CD4-positive, alpha-beta T cell (primary cell): ENCODE results near the gene HSD17B2. TPM values are rescaled to one million over a fixed set of nuclear protein-coding genes. Genes with fewer than 3 reads are reported as not detected.
"Not testable (repeated sequence)": the region's sequence is repeated elsewhere in the genome, so short reads cannot be mapped to it uniquely, and the experiment has no call there.

Source experiments
- ATAC-seq: fragments of 200-7000 bp; cut with Tn5 transposase; one replicate; pipeline ENCODE4 v1.10.0; 2022; ENCODE audit warnings: mild to moderate bottlenecking; ENCODE audit not compliant: poor library complexity
- CTCF ChIA-PET: fragments of 350-600 bp; sonication (Branson Sonifier 250); formaldehyde crosslinking; loops from one replicate; lab custom pipeline; 2021; ENCODE audit warnings: antibody characterized with exemption, inconsistent platforms; lab: Charles Lee
- POLR2A ChIA-PET: fragments of 350-600 bp; sonication (Branson Sonifier 250); formaldehyde crosslinking; loops from one replicate; lab custom pipeline; 2021; ENCODE audit warnings: antibody characterized with exemption, inconsistent platforms; lab: Charles Lee
- DNase-seq, 14 experiments: peaks; one replicate each; pipeline ENCODE4 v3.0.0-alpha.2; 2013 to 2020; ENCODE audit warnings: mixed read lengths in 2 of 14
- H3K27ac ChIP-seq, 2 donors: one replicate each; pipeline versions ENCODE4 v1.5.1 to v1.7.0; 2013; ENCODE audit warnings: low read length in 2 of 2, low read depth in 1 of 2, mild to moderate bottlenecking in 1 of 2
- H3K27me3 ChIP-seq, 2 experiments: 1 replicate in 1 of 2; 2 replicates in 1 of 2; pipeline versions ENCODE4 v1.6.1 to v1.7.0; 2013; ENCODE audit warnings: low read length in 2 of 2, control low read depth in 1 of 2, mild to moderate bottlenecking in 1 of 2, moderate library complexity in 1 of 2; ENCODE audit not compliant: insufficient read depth in 2 of 2, control insufficient read depth in 1 of 2
- H3K36me3 ChIP-seq: one replicate; pipeline ENCODE4 v1.6.1; 2013; ENCODE audit warnings: low read length, control low read depth; ENCODE audit not compliant: insufficient read depth
- H3K4me1 ChIP-seq: one replicate; pipeline ENCODE4 v1.6.1; 2013; ENCODE audit warnings: low read length, control low read depth; ENCODE audit not compliant: insufficient read depth
- H3K4me3 ChIP-seq: one replicate; pipeline ENCODE4 v1.5.1; 2013; ENCODE audit warnings: mild to moderate bottlenecking, low read length, moderate library complexity
- H3K9me3 ChIP-seq, 2 experiments: 1 replicate in 1 of 2; 2 replicates in 1 of 2; pipeline versions ENCODE4 v1.6.1 to v1.7.0; 2013; ENCODE audit warnings: low read length in 2 of 2, mild to moderate bottlenecking in 2 of 2, control low read depth in 1 of 2, moderate library complexity in 1 of 2; ENCODE audit not compliant: control insufficient read depth in 1 of 2, insufficient read depth in 1 of 2
- H3K27ac Mint-ChIP-seq: one replicate; pipeline ENCODE4 v1.8.0; 2020; ENCODE audit warnings: mixed read lengths
- H3K27me3 Mint-ChIP-seq: one replicate; pipeline ENCODE4 v1.8.0; 2021; ENCODE audit warnings: mixed read lengths
- H3K36me3 Mint-ChIP-seq: one replicate; pipeline ENCODE4 v1.8.0; 2021; ENCODE audit warnings: low read depth, mixed read lengths
- H3K4me1 Mint-ChIP-seq: one replicate; pipeline ENCODE4 v1.8.0; 2021; ENCODE audit warnings: low read depth, mixed read lengths
- H3K4me3 Mint-ChIP-seq: one replicate; pipeline ENCODE4 v1.8.0; 2020; ENCODE audit warnings: mild to moderate bottlenecking, mixed read lengths
- H3K9me3 Mint-ChIP-seq: one replicate; pipeline ENCODE4 v1.8.0; 2020; ENCODE audit warnings: mixed read lengths
- intact Hi-C, 2 experiments: fragments of 100-400 bp; cut with DNase I in 1 of 2; cut with micrococcal nuclease in 1 of 2; formaldehyde crosslinking; loops; one replicate each; pipeline versions ENCODE4 v1.15.1 to v1.9.0; 2023 to 2025; cut with DNase I, micrococcal nuclease
- total RNA-seq, 174 experiments: library from RNA in 2 of 174; stranded (reverse) in 2 of 174; gene quantifications; one replicate each; pipeline ENCODE4 v1.2.3 and lab custom pipeline; 2021 to 2026
- TF ChIP-seq, protein P1 (sequence below): fragments of 200-600 bp; IDR thresholded peaks from one replicate; pipeline ENCODE4 v1.8.0; 2022; ENCODE audit warnings: antibody characterized with exemption, mild to moderate bottlenecking

Gene HSD17B2
- total RNA-seq, 2 experiments from 2014 or later = not detected

- ATAC-seq = no peak
- TF ChIP-seq, protein P1, sequence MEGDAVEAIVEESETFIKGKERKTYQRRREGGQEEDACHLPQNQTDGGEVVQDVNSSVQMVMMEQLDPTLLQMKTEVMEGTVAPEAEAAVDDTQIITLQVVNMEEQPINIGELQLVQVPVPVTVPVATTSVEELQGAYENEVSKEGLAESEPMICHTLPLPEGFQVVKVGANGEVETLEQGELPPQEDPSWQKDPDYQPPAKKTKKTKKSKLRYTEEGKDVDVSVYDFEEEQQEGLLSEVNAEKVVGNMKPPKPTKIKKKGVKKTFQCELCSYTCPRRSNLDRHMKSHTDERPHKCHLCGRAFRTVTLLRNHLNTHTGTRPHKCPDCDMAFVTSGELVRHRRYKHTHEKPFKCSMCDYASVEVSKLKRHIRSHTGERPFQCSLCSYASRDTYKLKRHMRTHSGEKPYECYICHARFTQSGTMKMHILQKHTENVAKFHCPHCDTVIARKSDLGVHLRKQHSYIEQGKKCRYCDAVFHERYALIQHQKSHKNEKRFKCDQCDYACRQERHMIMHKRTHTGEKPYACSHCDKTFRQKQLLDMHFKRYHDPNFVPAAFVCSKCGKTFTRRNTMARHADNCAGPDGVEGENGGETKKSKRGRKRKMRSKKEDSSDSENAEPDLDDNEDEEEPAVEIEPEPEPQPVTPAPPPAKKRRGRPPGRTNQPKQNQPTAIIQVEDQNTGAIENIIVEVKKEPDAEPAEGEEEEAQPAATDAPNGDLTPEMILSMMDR = no peak
- Histone ChIP-seq H3K27ac (no peak overlapping the region), H3K27me3 (no peaks in the 10 kb centered on the region), H3K36me3 (peaks cover 9% of the 10 kb centered on the region), H3K9me3 (peaks cover 8 to 9% of the 10 kb centered on the region in 2 experiments), H3K4me3 (no peak overlapping the region), H3K4me1 (peaks cover 20% of the 10 kb centered on the region)
- DNase-seq = no peak
- Mint-ChIP-seq H3K27me3 (no peaks in the 10 kb centered on the region), H3K9me3 (peaks cover 2% of the 10 kb centered on the region), H3K36me3 (peaks cover 84% of the 10 kb centered on the region), H3K27ac (no peak overlapping the region), H3K4me1 (peaks cover 38% of the 10 kb centered on the region), H3K4me3 (peak overlapping the region; percentile 0)
- intact Hi-C loops = no loop called here
- POLR2A ChIA-PET = no interaction called here
- CTCF ChIA-PET = no interaction called here
Observed at GRCh38 chr16:82007189-82007588, 27.9 kb upstream of the HSD17B2 start.

GRCh38 chr16:82008957-82009592 is 26.0 kb upstream of the HSD17B2 start:
- ATAC-seq = no peak
- ChIA-PET POLR2A (no interaction called here), CTCF (no interaction called here)
- Histone ChIP-seq H3K4me3 (no peak overlapping the region), H3K4me1 (peaks cover 20% of the 10 kb centered on the region), H3K27me3 (no peaks in the 10 kb centered on the region), H3K36me3 (peaks cover 6% of the 10 kb centered on the region), H3K9me3 (peaks cover 8 to 9% of the 10 kb centered on the region in 2 experiments), H3K27ac (no peak overlapping the region)
- peaks cover 65% of the 10 kb centered on the region for H3K36me3 Mint-ChIP-seq
- H3K27ac Mint-ChIP-seq = no peak overlapping the region
- TF ChIP-seq, protein P1 = no peak
- H3K27me3 Mint-ChIP-seq = peaks cover 5% of the 10 kb centered on the region
- no peak for DNase-seq
- intact Hi-C loops = no loop called here
- H3K4me3 Mint-ChIP-seq = peak overlapping the region; percentile 92
- H3K4me1 Mint-ChIP-seq = peaks cover 29% of the 10 kb centered on the region
- peaks cover 2% of the 10 kb centered on the region for H3K9me3 Mint-ChIP-seq

GRCh38 chr16:82009789-82010188 is 25.3 kb upstream of the HSD17B2 start:
- H3K27me3 Mint-ChIP-seq, POLR2A ChIA-PET, ATAC-seq, H3K9me3 Mint-ChIP-seq, CTCF ChIA-PET, H3K4me3 ChIP-seq, DNase-seq, H3K27ac ChIP-seq, H3K36me3 ChIP-seq, H3K27me3 ChIP-seq: not testable (repeated sequence)
- peak overlapping the region; percentile 92 for H3K4me3 Mint-ChIP-seq
- peak overlapping the region; percentile 90 for H3K27ac Mint-ChIP-seq
- H3K9me3 ChIP-seq = peaks cover 8 to 13% of the 10 kb centered on the region in 2 experiments
- H3K4me1 ChIP-seq = peaks cover 20% of the 10 kb centered on the region
- H3K36me3 Mint-ChIP-seq = peaks cover 58% of the 10 kb centered on the region
- intact Hi-C loops = loop anchor here in 1 of 2 experiments (5.0 kb wide), 2 partner anchors 158 to 262 kb away; no protein-coding TSS in a partner anchor
- peaks cover 29% of the 10 kb centered on the region for H3K4me1 Mint-ChIP-seq
